ENCODE data around the gene SH3BGR. TPM values are rescaled to one million over a fixed set of nuclear protein-coding genes. Genes with fewer than 3 reads are reported as not detected.

Gene SH3BGR
- polyA plus RNA-seq, 1 donor (not counting 4 experiments of a cell fraction or from before 2014, with no cell fraction given), result 1.4 TPM

DNA sequence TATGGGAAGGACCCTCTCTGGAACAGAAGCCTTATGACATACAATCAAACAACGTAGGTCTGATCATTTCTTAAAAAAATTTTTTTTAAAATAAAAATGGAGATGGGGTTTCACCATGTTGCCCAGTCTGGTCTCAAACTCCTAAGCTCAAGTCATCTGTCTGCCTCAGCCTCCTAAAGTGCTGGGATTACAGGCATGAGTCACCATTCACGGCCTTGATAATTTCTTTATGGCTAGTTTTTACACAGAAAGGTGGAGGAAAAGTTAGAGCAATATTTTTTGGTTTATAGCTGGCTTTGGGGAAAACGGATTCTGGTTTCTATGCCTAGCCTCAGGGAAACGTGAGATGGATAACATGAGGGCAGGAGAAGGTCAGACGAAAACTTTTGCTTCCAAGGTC lies 91.0 kb downstream of the SH3BGR start:
- dilution Hi-C loops (cut with MboI; ENCODE audit: extremely low pct_ligation_motif_present, low sequenced_read_pairs), result no loop called here
- Histone ChIP-seq H4K20me1 (ENCODE audit: control insufficient read depth, extremely low read depth, insufficient read depth, low read length) (no peaks in the 10 kb centered on the region), H3K9ac (ENCODE audit: control insufficient read depth, extremely low read depth, insufficient read depth, low read length) (no peak overlapping the region), H2AFZ (ENCODE audit: control insufficient read depth, low read length) (no peak overlapping the region), H3K4me1 (ENCODE audit: control insufficient read depth, extremely low read depth, insufficient read depth, low read length) (no peaks in the 10 kb centered on the region), H3K27ac (ENCODE audit: control insufficient read depth, insufficient read depth, low read length) (no peak overlapping the region), H3K9me3 (ENCODE audit: control insufficient read depth, low read depth, low read length) (no peaks in the 10 kb centered on the region), H3K4me3 (ENCODE audit: control insufficient read depth in 2 of 3, extremely low read depth in 1 of 3, insufficient read depth in 2 of 3, low read depth in 1 of 3, low read length in 3 of 3) (no peak overlapping the region), H3K4me2 (ENCODE audit: control insufficient read depth, extremely low read depth, insufficient read depth, low read depth, low read length) (no peak overlapping the region), H3K27me3 (ENCODE audit: control insufficient read depth, extremely low read depth, insufficient read depth, low read length) (no peaks in the 10 kb centered on the region), H3K36me3 (ENCODE audit: control insufficient read depth in 2 of 2, extremely low read depth in 1 of 2, insufficient read depth in 2 of 2, low read length in 2 of 2) (no peaks in the 10 kb centered on the region), H3K79me2 (ENCODE audit: control insufficient read depth, insufficient read depth, low read length) (no peaks in the 10 kb centered on the region), H3K9me1 (ENCODE audit: control insufficient read depth, extremely low read depth, insufficient read depth, low read length) (no peaks in the 10 kb centered on the region)
- TF ChIP-seq EZH2 (IDR thresholded peaks at IDR 0.05; ENCODE audit: low read length), result no peak
- TF ChIP-seq, protein P1, sequence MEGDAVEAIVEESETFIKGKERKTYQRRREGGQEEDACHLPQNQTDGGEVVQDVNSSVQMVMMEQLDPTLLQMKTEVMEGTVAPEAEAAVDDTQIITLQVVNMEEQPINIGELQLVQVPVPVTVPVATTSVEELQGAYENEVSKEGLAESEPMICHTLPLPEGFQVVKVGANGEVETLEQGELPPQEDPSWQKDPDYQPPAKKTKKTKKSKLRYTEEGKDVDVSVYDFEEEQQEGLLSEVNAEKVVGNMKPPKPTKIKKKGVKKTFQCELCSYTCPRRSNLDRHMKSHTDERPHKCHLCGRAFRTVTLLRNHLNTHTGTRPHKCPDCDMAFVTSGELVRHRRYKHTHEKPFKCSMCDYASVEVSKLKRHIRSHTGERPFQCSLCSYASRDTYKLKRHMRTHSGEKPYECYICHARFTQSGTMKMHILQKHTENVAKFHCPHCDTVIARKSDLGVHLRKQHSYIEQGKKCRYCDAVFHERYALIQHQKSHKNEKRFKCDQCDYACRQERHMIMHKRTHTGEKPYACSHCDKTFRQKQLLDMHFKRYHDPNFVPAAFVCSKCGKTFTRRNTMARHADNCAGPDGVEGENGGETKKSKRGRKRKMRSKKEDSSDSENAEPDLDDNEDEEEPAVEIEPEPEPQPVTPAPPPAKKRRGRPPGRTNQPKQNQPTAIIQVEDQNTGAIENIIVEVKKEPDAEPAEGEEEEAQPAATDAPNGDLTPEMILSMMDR (optimal IDR thresholded peaks at IDR 0.05 in 1 of 3, IDR thresholded peaks at IDR 0.05 in 1 of 3, conservative IDR thresholded peaks at IDR 0.05 in 1 of 3; ENCODE audit: extremely low read depth in 1 of 3, insufficient read depth in 2 of 3, low read length in 3 of 3), result no peak
- no peak for DNase-seq (ENCODE audit: low read depth, low spot score)
- FAIRE-seq, result no peak

DNA sequence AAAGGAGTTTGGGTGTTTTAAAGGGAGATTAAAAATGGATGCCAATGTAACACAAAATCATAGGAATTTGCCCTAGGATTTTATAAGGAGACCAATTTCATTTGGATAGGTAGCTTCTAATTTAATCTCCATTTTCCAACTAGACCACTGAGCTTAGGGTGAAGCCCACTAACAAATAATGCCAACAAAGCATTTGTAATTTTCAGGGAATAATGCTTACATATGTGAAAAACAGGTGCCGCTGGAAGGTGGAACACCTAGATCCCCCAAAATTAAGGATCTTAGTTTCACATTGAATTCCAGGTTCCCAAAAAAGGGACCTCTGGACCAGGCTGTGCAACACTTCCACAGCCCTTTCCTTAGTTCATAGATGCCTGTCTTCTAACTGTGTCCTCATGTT lies 94.8 kb downstream of the SH3BGR start:
- no peak overlapping the region for H3K4me2 ChIP-seq (ENCODE audit: control insufficient read depth, extremely low read depth, insufficient read depth, low read depth, low read length)
- no peak overlapping the region for H2AFZ ChIP-seq (ENCODE audit: control insufficient read depth, low read length)
- H3K4me1 ChIP-seq (ENCODE audit: control insufficient read depth, extremely low read depth, insufficient read depth, low read length), result no peaks in the 10 kb centered on the region
- no peaks in the 10 kb centered on the region for H3K79me2 ChIP-seq (ENCODE audit: control insufficient read depth, insufficient read depth, low read length)
- no peaks in the 10 kb centered on the region for H3K27me3 ChIP-seq (ENCODE audit: control insufficient read depth, extremely low read depth, insufficient read depth, low read length)
- dilution Hi-C loops (cut with MboI; ENCODE audit: extremely low pct_ligation_motif_present, low sequenced_read_pairs), result no loop called here
- TF ChIP-seq, protein P1 (optimal IDR thresholded peaks at IDR 0.05 in 1 of 3, IDR thresholded peaks at IDR 0.05 in 1 of 3, conservative IDR thresholded peaks at IDR 0.05 in 1 of 3; ENCODE audit: extremely low read depth in 1 of 3, insufficient read depth in 2 of 3, low read length in 3 of 3), result no peak
- TF ChIP-seq EZH2 (IDR thresholded peaks at IDR 0.05; ENCODE audit: low read length), result no peak
- DNase-seq (ENCODE audit: low read depth, low spot score) (no peak), FAIRE-seq (no peak)
- H3K27ac ChIP-seq (ENCODE audit: control insufficient read depth, insufficient read depth, low read length), result no peak overlapping the region
- no peak overlapping the region for H3K9ac ChIP-seq (ENCODE audit: control insufficient read depth, extremely low read depth, insufficient read depth, low read length)
- no peaks in the 10 kb centered on the region for H3K36me3 ChIP-seq (ENCODE audit: control insufficient read depth in 2 of 2, extremely low read depth in 1 of 2, insufficient read depth in 2 of 2, low read length in 2 of 2)
- H3K9me1 ChIP-seq (ENCODE audit: control insufficient read depth, extremely low read depth, insufficient read depth, low read length), result no peaks in the 10 kb centered on the region
- H3K9me3 ChIP-seq (ENCODE audit: control insufficient read depth, low read depth, low read length), result no peaks in the 10 kb centered on the region
- no peak overlapping the region for H3K4me3 ChIP-seq (ENCODE audit: control insufficient read depth in 2 of 3, extremely low read depth in 1 of 3, insufficient read depth in 2 of 3, low read depth in 1 of 3, low read length in 3 of 3)
- no peaks in the 10 kb centered on the region for H4K20me1 ChIP-seq (ENCODE audit: control insufficient read depth, extremely low read depth, insufficient read depth, low read length)
